ENCODE data around the gene MZF1. TPM values are rescaled to one million over a fixed set of nuclear protein-coding genes. Genes with fewer than 3 reads are reported as not detected.

The MZF1 gene
- polyA plus RNA-seq, 1 donor = 39.0 TPM

Other genes with a start within 250 kb of the MZF1 start
- 3.2 TPM for gene ZSCAN22, start 246.3 kb downstream of the MZF1 start, polyA plus RNA-seq
- gene A1BG, start 219.8 kb downstream of the MZF1 start, polyA plus RNA-seq = 1.8 TPM
- 2.1 TPM for gene ZNF497, start 210.6 kb downstream of the MZF1 start, polyA plus RNA-seq
- 4.3 TPM for gene ZNF837, start 192.3 kb downstream of the MZF1 start, polyA plus RNA-seq
- gene RPS5, start 186.1 kb downstream of the MZF1 start, polyA plus RNA-seq = 1,486 TPM
- gene RNF225, start 177.7 kb downstream of the MZF1 start, polyA plus RNA-seq = not detected
- gene ZNF584, start 164.7 kb downstream of the MZF1 start, polyA plus RNA-seq = 7.1 TPM
- 8.0 TPM for gene ZNF132, start 133.2 kb downstream of the MZF1 start, polyA plus RNA-seq
- gene ZNF324B, start 121.7 kb downstream of the MZF1 start, polyA plus RNA-seq = 5.2 TPM
- 6.0 TPM for gene ZNF324, start 106.3 kb downstream of the MZF1 start, polyA plus RNA-seq
- gene ZNF446, start 97.0 kb downstream of the MZF1 start, polyA plus RNA-seq = 10.3 TPM
- gene SLC27A5, start 61.3 kb downstream of the MZF1 start, polyA plus RNA-seq = 8.5 TPM
- 11.1 TPM for gene ZBTB45, start 53.5 kb downstream of the MZF1 start, polyA plus RNA-seq
- 345 TPM for gene TRIM28, start 29.3 kb downstream of the MZF1 start, polyA plus RNA-seq
- gene CHMP2A, start 18.2 kb downstream of the MZF1 start, polyA plus RNA-seq = 120 TPM
- 56.0 TPM for gene UBE2M, start 14.7 kb downstream of the MZF1 start, polyA plus RNA-seq